Measurements from ENCODE around the gene IGLON5. TPM values are rescaled to one million over a fixed set of nuclear protein-coding genes. Genes with fewer than 3 reads are reported as not detected.

Gene IGLON5
- total RNA-seq, 1 experiment from 2014 or later: not detected

GRCh38 chr19:51371186-51371690 lies 59.8 kb downstream of the IGLON5 start:
- in situ Hi-C loops (cut with HindIII; ENCODE audit: low pct_unique_long_range_greater_than_20kb, low sequenced_read_pairs): no loop called here
- DNase-seq (ENCODE audit: low read depth): no peak

DNA sequence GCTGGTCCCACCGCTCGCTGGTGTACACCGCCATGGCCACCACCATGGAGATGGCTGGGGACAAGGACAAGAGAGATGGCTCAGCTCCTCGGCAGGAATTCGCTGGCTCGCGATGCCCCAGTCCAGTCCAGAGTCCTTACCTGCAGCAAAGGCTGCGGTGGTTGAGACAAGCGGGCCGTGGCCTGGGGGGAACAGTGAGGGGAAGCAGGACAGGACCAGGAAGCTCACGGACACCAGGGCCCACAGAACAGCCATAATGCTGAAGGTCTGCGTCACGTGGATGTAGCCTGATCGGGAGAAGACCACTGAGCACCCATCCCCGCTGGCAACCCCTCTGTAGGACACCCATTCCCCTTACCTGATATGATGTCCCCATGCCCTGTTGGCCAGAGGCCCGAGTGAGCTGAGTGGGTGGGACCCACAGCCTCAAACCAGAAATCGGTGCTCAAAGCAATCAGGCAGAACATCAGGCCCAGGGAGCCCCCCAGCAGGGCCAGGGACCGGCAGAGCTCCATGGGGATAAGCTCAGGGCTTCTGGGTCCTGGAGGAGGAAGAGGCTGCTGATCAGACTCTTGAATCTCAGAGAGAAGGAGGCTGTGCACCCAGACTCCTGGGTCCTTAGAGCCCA lies 60.7 kb downstream of the IGLON5 start:
- no peak for DNase-seq (ENCODE audit: low read depth)
- in situ Hi-C loops (cut with HindIII; ENCODE audit: low pct_unique_long_range_greater_than_20kb, low sequenced_read_pairs): no loop called here

GRCh38 chr19:51372649-51373504 lies 61.4 kb downstream of the IGLON5 start, which contains the start of gene NKG7:
NKG7 (minus strand) TSS chr19:51372654; CDS start chr19:51372535, 119 bp downstream.
- in situ Hi-C loops (cut with HindIII; ENCODE audit: low pct_unique_long_range_greater_than_20kb, low sequenced_read_pairs): no loop called here
- DNase-seq (ENCODE audit: low read depth): no peak

DNA sequence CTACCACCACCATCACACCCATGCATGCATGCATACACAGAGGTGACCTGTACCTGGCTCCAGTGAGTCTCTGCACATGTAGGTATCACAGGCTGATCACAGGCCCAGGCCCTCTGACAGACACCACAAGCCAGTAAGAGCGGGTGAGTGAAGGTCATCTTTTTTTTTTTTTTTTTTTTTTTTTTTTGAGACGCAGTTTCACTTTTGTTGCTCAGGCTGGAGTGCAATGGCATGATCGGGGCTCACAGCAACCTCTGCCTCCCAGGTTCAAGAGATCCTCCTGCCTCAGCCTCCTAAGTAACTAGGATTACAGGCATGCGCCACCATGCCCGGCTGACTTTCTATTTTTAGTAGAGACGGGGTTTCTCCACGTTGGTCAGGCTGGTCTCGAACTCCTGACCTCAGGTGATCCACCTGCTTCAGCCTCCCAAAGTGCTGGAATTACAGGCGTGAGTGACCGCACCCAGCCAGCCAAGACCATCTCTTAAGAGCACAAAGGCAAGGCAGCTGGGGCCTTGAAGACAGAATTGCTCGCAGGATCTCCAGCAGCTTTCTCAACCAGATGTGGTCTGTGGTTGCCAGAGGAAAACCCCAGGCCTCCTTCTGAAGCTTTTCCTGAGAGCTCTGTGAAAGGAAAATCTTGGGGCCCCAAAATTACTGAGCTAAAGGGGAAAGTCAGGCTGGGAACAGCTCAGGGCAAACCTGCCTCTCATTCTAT lies 64.2 kb downstream of the IGLON5 start:
- no peak for DNase-seq (ENCODE audit: low read depth)
- in situ Hi-C loops (cut with HindIII; ENCODE audit: low pct_unique_long_range_greater_than_20kb, low sequenced_read_pairs): no loop called here

DNA sequence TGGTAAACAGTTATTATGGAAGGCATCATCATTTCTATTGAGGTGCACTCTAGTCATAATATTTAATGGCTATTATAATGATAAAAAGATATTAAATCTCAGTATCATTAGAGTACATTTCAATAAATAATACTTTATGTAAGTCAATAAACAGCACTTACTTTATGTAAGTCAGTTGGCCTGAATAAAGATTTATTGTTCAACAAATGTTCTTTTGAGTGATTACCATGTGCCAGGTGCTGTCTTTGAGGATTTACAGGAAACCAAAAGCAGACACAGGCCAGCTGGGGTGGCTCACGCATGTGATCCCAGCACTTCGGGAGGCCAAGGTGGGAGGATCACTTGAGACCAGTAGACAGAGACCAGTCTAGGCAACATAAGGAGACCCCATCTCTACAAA lies 66.0 kb downstream of the IGLON5 start:
- in situ Hi-C loops (cut with HindIII; ENCODE audit: low pct_unique_long_range_greater_than_20kb, low sequenced_read_pairs): no loop called here
- DNase-seq (ENCODE audit: low read depth): no peak

GRCh38 chr19:51380379-51380778 lies 68.9 kb downstream of the IGLON5 start:
- no peak for DNase-seq (ENCODE audit: low read depth)
- in situ Hi-C loops (cut with HindIII; ENCODE audit: low pct_unique_long_range_greater_than_20kb, low sequenced_read_pairs): no loop called here

Other genes with a start within 250 kb of the IGLON5 start
- not detected in 2 replicates for gene KLK13, start 246.6 kb upstream of the IGLON5 start, total RNA-seq (2014; rRNA removed; shearing (Covaris generic); ENCODE audit: low replicate concordance)
- gene KLK14, start 228.8 kb upstream of the IGLON5 start, total RNA-seq (2014; rRNA removed; shearing (Covaris generic); ENCODE audit: low replicate concordance): not detected in 2 replicates
- 20.7 and 22.1 TPM in 2 replicates for gene CTU1, start 203.2 kb upstream of the IGLON5 start, total RNA-seq (2014; rRNA removed; shearing (Covaris generic); ENCODE audit: low replicate concordance)
- 1.5 TPM in 1 of 2 replicates, not detected in the other for gene SIGLEC9, start 186.7 kb upstream of the IGLON5 start, total RNA-seq (2014; rRNA removed; shearing (Covaris generic); ENCODE audit: low replicate concordance)
- not detected in 2 replicates for gene SIGLEC7, start 169.3 kb upstream of the IGLON5 start, total RNA-seq (2014; rRNA removed; shearing (Covaris generic); ENCODE audit: low replicate concordance)
- gene CD33, start 86.6 kb upstream of the IGLON5 start, total RNA-seq (2014; rRNA removed; shearing (Covaris generic); ENCODE audit: low replicate concordance): not detected in 2 replicates
- 52.0 and 60.2 TPM in 2 replicates for gene SIGLECL1, start 60.6 kb upstream of the IGLON5 start, total RNA-seq (2014; rRNA removed; shearing (Covaris generic); ENCODE audit: low replicate concordance)
- 11.0 and 19.2 TPM in 2 replicates for gene VSIG10L, start 30.5 kb downstream of the IGLON5 start, total RNA-seq (2014; rRNA removed; shearing (Covaris generic); ENCODE audit: low replicate concordance)
- 497 and 551 TPM in 2 replicates for gene ETFB, start 54.7 kb downstream of the IGLON5 start, total RNA-seq (2014; rRNA removed; shearing (Covaris generic); ENCODE audit: low replicate concordance)
- not detected in 2 replicates for gene CLDND2, start 57.4 kb downstream of the IGLON5 start, total RNA-seq (2014; rRNA removed; shearing (Covaris generic); ENCODE audit: low replicate concordance)
- not detected in 2 replicates for gene NKG7, start 61.0 kb downstream of the IGLON5 start, total RNA-seq (2014; rRNA removed; shearing (Covaris generic); ENCODE audit: low replicate concordance)
- not detected in 2 replicates for gene LIM2, start 76.3 kb downstream of the IGLON5 start, total RNA-seq (2014; rRNA removed; shearing (Covaris generic); ENCODE audit: low replicate concordance)
- not detected in 2 replicates for gene C19orf84, start 78.9 kb downstream of the IGLON5 start, total RNA-seq (2014; rRNA removed; shearing (Covaris generic); ENCODE audit: low replicate concordance)
- gene SIGLEC10, start 106.0 kb downstream of the IGLON5 start, total RNA-seq (2014; rRNA removed; shearing (Covaris generic); ENCODE audit: low replicate concordance): not detected in 2 replicates
- gene SIGLEC8, start 146.8 kb downstream of the IGLON5 start, total RNA-seq (2014; rRNA removed; shearing (Covaris generic); ENCODE audit: low replicate concordance): not detected in 2 replicates
- not detected in 2 replicates for gene CEACAM18, start 166.9 kb downstream of the IGLON5 start, total RNA-seq (2014; rRNA removed; shearing (Covaris generic); ENCODE audit: low replicate concordance)
- not detected in 2 replicates for gene SIGLEC12, start 190.2 kb downstream of the IGLON5 start, total RNA-seq (2014; rRNA removed; shearing (Covaris generic); ENCODE audit: low replicate concordance)
- gene SIGLEC6, start 220.0 kb downstream of the IGLON5 start, total RNA-seq (2014; rRNA removed; shearing (Covaris generic); ENCODE audit: low replicate concordance): not detected in 2 replicates

Data from Caki2 (cell line).